Nucleus accumbens (tissue), 56 donors: ENCODE results near the gene HNRNPH1.
"Not testable (repeated sequence)": the region's sequence is repeated elsewhere in the genome, so short reads cannot be mapped to it uniquely, and the experiment has no call there.

Experiments used
- DNase-seq, 56 donors: peaks; one replicate each; lab custom pipeline; 2025; lab: John Stamatoyannopoulos, UW

Gene HNRNPH1, protein sequence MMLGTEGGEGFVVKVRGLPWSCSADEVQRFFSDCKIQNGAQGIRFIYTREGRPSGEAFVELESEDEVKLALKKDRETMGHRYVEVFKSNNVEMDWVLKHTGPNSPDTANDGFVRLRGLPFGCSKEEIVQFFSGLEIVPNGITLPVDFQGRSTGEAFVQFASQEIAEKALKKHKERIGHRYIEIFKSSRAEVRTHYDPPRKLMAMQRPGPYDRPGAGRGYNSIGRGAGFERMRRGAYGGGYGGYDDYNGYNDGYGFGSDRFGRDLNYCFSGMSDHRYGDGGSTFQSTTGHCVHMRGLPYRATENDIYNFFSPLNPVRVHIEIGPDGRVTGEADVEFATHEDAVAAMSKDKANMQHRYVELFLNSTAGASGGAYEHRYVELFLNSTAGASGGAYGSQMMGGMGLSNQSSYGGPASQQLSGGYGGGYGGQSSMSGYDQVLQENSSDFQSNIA

DNA sequence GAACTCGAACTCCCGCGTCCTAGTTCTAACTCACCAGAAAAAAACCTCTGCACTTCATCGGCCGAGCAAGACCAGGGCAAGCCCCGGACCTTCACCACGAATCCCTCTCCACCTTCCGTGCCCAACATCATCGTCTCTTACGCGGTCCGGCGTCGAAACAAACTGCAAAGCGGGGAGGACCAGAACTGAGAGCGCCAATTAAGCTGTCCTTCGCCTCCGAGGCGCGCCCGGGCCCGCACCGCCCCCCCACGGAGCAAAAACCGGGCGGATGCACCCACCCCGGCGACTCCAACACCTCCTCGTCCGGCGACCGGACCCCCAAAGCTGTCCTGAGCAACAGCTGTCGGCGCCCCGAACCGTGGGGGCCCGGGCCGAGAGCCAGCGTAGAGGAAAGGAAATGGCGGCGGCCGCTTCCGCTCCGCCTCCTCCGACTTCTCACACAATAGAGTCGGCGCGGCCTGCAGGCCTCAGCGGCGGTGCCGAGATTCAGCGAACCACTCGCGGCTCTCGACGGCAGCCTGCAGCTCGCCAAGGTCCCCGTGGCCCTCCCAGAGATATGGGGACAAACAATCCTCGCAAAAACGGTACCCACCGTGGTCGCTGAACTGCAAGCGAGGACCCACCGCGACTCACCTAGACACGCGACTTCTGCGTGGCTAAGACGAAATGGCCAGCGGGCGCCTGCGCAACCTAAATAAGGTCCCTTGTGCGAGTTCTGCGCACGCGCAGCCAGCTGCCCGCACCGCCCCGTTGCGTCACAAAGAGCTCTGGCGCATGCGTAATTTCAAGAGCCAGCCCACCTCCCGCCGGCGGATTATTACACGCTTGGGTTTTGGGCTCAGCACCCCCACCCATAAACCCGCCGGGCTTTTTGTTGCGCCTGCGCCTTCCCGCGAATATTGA is at the start of gene HNRNPH1:
TSS of gene HNRNPH1 (minus strand) at position 669 of the 903 bp plus-strand sequence. CDS start at position 131, 538 bp downstream.
- DNase-seq = peak; percentile 63 to 99 (median 96)

DNA sequence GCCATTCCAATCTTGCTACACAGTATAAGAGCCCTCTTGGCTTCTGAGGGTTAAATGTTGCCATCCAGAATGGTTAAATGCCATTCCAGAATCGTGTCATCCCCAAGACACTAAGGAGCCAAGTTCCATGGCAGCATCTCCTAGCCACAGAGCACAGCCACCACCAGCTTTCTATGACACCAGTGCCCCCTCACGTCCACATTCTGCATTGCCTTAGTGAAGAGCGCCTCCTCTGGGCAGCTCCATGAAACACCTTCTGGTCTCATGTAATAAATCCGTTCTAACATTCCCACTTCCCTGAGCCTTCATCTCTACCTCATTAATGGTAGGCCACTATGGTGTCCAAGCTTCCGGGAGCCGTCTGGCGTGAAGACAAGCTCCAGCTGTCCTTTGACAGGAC is 44.9 kb upstream of the HNRNPH1 start:
- peak in 17 of 56 donors; percentile 1 to 40 (median 5) for DNase-seq

DNA sequence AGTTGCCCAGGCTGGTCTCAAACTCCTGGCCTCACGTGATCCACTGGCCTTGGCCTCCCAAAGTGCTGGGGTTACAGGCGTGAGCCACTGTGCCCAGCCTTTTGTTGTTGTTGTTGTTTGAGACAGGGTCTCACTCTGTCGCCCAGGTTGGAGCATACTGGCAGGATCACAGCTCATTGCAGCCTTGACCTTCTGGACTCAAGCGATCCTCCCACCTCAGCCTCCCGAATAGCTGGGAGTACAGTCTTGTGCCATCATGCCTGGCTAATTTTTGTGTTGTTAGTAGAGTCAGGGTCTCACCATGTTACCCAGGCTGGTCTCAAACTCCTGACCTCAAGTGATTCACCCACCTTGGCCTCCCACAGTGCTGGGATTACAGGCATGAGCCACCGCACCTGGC is 38.2 kb upstream of the HNRNPH1 start:
- DNase-seq = not testable (repeated sequence)

DNA sequence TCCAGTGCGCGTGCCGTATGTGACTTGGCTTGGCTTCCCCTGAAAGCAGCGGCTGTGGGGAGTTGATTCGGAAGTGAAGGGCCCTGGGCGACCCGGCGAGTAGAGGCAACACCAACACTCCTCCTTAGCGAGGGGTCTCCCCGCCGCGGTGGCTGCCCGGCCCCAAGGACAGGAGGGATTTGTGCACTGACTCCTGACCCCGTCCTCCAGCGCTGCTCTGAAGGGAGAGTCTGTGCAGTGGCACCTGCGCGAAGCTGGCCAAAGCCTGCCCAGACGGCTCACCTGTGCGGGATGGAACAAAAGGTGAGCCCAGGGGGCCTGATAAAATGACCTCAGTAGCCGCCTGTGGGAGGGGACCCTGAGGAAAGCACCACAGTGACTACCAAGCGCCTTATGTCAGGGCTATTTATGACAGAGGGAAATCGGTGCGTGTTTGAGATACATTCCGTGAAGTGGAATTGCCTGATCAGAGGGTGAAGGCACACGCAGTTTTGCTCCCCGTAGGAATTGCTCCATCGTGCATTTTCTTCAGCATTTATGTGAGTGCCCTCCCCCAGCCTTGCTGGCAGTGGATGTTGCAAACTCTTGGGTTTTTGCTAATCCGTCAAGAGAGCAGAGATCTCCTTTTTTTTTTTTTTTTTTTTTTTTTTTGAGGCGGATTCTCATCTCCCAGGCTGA is 34.8 kb upstream of the HNRNPH1 start:
- peak in 6 of 56 donors; percentile 0 to 17 (median 5) for DNase-seq

DNA sequence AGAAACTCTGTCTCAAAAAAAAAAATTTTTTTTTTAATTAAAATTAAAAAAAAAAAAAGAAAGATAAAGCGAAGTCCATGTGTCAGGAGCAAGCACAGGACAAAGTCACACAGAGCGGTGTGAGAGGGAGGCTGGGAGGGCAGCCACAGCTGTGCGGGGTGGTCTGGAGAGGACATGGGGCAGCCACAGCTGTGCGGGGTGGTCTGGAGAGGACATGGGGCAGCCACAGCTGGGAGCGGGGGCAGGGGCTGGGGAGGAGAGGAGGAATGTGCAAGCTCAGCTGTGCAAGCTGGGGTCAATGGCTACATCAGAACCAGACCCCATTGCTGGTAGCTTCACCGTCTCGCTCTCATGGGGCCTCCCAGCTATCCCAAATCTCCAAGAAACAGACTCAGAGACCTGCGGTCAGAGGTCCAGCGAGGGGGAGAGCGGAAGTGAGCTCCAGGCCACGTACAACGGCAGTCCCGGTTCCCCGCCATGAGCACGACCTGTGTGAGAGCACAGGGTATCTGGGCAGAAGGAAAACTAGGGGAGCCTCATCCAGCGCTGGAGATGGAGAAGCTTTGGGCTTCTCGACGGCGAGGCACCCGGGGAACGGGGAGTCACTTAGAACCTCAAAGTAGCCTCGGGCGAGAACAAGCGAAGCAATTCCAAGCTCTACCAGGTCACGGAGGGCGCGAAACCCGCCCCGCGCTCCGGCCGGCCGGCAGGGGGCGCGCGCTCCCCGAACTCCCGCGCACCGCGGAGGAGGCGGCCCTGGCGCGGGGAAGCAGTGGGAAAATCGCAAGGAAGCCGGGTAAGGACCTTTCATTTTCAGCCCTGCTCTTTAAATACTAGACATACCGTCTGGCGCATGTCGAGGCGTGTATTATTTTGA is 34.1 kb upstream of the HNRNPH1 start:
- DNase-seq = not testable (repeated sequence)

DNA sequence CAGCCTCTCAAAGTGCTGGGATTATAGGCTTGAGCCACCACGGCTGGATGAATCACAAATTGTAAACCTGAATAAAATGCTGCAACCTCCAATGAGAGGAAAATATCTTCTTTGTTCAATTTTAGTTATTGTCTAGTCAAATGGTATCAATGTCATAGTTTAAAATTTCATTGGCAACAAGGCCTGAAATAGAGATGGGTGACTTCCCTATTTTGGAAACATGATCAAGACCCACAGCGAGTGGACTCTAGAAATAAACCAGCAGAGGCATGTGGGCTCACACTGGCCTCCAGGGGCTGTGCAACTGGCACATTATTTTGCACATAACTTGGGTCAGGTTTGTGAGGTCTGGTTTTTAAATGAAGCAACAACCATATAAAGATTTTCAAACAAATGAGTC is 29.7 kb upstream of the HNRNPH1 start:
- DNase-seq = not testable (repeated sequence)

DNA sequence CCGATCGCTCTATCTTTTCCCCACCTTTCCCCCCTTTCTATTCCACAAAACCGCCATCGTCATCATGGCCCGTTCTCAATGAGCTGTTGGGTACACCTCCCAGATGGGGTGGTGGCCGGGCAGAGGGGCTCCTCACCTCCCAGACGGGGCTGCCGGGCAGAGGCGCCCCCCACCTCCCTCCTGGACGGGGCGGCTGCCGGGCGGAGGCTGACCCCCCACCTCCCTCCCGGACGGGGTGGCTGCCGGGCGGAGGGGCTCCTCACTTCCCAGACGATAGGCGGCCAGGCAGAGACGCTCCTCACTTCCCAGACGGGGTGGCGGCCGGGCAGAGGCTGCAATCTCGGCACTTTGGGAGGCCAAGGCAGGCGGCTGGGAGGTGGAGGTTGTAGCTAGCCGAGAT is 26.8 kb upstream of the HNRNPH1 start:
- not testable (repeated sequence) for DNase-seq

DNA sequence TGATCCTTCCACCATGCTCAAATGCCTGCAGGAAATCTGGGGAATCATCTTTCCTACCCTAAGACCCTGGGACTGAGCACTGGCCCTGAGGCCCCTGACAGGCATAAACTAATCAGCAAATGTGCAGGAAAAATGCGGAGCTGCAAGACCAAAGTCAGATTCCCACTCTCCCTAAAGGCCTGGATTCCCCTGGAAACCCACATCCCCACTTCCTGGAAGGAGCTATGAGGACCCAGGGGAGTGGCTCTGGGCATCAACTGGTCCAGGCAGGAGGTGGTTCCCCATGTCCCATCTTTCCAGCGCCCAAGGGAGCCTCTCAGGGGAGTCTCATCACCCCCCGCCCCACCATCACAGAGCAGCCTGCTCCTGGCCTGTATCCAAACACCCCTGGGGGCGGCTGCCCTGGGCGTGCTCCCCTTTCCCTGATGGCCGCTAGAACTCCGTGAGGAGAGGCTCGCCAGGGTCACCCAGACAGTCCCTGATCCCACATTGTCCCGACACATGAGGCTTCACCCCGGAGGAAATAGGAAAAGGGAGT is 25.8 kb upstream of the HNRNPH1 start:
- DNase-seq = not testable (repeated sequence)

DNA sequence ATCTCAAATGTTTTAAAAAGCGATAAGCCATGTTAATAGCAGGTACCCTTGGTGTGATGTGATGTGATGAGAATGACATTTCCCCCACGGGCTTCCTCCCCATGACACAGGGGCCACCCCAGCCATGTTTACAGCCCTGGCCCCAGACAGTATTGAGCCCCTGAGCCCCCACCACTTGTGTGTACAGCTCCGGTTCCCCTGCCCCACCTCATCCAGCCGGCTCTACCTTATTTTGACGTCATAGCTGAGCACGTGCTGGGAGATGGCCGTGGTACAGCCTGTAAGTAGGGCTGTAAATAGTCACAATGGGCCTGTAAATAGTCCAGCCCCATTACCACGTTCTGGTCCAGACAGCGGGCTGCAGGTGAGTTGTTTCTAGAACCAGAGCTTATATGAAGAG is 24.9 kb upstream of the HNRNPH1 start:
- DNase-seq = no peak

DNA sequence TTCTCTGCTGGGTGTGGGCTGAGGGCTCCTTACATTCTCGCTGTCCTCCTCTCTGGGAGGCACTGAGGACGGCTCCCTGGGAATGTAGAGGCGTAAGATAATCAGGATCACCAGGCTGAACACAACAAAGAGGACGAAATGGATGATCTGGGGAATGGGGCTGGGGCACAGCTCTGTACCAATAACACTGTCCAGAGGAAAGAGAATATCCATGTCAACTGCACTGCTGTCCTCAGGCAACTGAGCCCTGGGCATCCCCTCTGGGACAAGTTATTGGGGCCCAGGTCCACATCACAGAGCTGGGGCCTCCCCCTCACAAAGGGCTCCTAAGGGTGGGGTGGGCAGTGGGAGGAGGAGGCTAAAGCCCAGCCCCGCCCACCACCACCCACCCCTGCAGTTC is 21.3 kb upstream of the HNRNPH1 start:
- not testable (repeated sequence) for DNase-seq

DNA sequence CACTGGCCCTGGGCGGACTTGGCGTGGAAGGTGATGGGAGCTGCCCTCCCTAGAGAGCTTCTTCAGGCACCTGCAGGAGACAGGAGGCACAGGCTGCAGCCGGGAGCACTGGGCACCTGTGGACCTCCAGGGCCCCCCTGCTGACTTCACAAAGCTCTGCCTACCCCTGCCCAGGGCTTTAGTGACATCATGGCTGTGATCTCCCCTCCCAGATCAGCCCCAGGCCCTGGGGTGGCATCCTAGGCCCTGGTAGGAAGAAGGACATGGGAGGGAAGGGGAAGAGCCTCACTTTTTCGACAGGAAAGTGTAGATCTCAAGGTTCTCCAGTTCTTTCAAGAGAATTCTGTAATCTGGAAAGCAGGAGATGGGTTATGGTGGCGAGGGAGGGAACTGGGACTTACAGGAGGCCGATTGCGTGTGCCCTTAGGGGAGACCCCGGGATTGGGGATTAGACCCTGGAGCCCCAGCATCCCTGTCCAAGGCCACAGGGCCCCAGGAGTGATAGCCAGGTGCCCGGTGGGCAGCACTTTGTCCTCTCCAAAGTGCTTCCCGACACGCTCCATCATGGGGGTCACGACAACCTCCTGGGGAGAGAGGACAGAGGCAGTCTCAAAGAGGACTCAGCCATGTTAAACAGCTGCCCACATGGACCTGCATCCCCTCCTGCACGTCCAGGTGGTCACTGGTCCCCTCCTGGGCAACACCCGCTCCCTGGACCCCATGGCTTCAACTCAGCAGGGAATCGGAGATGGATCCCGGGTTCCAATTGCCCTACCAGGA is 19.9 kb upstream of the HNRNPH1 start:
- not testable (repeated sequence) for DNase-seq

DNA sequence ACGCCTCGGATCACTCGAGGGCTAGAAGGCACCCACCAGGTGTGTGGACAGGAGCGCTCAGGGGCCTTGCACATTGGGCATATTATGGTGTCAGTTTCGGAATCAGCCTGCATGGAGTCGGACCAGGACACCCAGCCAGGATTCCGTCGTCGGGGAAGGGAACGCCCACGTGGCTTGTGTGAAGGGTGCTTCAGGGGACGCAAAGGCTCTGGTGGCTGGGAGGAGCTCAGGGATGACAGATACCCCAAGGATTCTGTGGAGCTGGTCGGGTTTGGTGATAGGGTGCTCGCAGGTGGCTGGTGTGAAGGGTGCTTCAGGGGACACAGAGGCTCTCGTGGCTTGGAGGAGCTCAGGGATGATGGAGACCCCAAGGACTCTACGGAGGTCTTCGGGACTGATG is 19.2 kb upstream of the HNRNPH1 start:
- not testable (repeated sequence) for DNase-seq

DNA sequence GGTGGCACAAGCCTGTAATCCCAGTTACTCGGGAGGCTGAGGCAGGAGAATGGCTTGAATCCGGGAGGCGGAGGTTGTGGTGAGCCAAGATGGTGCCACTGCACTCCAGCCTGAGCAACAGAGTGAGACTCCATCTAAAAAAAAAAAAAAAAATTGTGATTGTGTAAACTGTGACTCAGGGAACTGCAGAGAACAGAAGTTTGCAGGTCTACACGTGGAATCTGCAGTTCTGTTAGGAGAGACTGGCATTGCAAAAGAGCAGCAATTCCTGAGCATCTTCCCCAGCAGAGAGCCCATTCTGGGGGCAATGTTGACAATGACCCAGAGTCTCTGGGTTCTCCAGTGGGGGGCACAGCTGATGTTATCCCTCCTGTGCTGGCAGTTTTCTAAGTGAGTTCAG is 18.3 kb upstream of the HNRNPH1 start:
- not testable (repeated sequence) for DNase-seq

DNA sequence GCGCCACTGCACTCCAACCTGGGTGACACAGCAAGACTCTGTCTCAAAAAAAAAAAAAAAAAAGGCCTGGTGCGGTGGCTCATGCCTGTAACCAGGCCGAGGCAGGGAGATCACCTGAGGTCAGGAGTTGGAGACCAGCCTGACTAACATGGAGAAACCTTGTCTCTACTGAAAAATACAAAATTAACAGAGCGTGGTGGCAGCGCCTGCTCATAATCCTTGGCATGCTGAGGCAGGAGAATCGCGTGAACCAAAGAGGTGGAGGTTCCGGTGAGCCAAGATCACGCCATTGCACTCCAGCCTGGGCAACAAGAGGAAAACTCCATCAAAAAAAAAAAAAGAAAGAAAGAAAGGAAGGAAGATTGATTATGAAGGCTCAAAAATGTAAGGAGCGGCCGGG is 15.8 kb upstream of the HNRNPH1 start:
- DNase-seq = not testable (repeated sequence)

DNA sequence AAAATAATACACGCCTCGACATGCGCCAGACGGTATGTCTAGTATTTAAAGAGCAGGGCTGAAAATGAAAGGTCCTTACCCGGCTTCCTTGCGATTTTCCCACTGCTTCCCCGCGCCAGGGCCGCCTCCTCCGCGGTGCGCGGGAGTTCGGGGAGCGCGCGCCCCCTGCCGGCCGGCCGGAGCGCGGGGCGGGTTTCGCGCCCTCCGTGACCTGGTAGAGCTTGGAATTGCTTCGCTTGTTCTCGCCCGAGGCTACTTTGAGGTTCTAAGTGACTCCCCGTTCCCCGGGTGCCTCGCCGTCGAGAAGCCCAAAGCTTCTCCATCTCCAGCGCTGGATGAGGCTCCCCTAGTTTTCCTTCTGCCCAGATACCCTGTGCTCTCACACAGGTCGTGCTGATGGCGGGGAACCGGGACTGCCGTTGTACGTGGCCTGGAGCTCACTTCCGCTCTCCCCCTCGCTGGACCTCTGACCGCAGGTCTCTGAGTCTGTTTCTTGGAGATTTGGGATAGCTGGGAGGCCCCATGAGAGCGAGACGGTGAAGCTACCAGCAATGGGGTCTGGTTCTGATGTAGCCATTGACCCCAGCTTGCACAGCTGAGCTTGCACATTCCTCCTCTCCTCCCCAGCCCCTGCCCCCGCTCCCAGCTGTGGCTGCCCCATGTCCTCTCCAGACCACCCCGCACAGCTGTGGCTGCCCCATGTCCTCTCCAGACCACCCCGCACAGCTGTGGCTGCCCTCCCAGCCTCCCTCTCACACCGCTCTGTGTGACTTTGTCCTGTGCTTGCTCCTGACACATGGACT is 11.1 kb upstream of the HNRNPH1 start:
- not testable (repeated sequence) for DNase-seq

DNA sequence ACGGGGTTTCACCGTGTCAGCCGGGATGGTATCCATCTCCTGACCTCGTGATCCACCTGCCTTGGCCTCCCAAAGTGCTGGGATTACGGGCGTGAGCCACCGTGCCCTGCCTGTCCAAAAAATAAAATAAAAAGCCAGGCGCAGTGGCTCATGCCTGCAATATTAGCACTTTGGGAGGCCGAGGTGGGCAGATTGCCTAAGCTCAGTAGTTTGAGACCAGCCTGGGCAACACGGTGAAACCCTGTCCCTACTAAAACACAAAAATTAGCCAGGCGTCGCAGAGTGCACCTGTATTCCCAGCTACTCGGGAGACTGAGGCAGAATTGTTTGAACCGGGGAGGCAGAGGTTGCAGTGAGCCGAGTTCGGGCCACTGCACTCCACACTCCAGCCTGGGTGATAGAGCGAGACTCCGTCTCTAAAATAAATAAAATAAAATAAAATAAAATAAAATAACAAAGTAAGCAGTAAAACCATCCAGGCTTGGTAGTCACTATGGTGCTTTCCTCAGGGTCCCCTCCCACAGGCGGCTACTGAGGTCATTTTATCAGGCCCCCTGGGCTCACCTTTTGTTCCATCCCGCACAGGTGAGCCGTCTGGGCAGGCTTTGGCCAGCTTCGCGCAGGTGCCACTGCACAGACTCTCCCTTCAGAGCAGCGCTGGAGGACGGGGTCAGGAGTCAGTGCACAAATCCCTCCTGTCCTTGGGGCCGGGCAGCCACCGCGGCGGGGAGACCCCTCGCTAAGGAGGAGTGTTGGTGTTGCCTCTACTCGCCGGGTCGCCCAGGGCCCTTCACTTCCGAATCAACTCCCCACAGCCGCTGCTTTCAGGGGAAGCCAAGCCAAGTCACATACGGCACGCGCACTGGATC is 10.3 kb upstream of the HNRNPH1 start:
- DNase-seq = not testable (repeated sequence)

DNA sequence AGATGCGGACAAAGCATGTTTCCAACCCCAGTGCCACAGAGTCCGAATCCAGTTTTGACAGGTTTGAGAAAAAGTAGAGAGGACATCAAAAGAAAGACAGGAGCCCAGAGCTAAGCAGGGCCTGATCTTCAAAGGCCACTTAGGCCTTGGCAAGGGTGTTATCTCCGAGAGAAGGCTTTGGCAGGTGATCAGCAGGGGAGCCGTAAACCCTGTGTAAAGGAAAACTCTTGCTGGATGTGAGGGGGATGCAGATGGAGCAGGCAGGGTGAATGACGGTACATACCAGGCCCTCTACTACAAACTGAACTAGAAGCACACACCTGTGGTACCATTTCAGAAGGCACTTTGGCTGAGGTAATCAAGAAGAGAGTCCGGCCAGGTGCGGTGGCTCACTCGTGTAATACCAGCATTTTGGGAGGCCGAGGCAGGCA is 1.4 kb upstream of the HNRNPH1 start:
- no peak for DNase-seq
